MM.1S (cell line): Measurements from ENCODE around the gene NFATC1.

ENCODE experiments used
- EZH2phosphoT487 ChIP-seq: fragments of 300-600 bp; sonication (generic); IDR thresholded peaks from 2 replicates; pipeline ENCODE4 v1.6.1; 2018; ENCODE audit warnings: antibody characterized with exemption, low read length
- TF ChIP-seq, protein P1 (sequence below): fragments of 300-600 bp; sonication (generic); IDR thresholded peaks from 2 replicates; pipeline ENCODE4 v1.5.1; 2016; ENCODE audit warnings: antibody characterized with exemption, low read length, mixed read lengths

DNA sequence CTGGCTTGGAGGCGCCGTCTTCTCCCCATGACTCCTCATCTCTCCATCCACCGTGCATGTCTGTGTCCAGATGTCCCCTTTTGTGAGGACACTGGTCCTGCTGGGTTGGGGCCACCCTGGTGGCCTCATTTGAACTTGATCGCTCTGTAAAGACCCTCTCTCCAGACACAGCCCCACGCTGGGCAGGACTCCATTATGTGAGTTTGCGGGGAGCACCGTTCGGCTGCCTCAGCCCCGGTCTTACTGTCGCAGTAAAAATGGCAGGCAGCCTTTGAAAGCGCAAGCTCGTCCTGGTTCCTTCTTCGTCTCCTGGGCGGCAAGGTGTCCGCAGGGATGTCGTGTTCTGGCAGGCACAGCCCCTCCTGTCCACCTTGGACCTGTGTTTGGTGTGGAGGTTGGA lies 17.7 kb downstream of the NFATC1 start:
- TF ChIP-seq, protein P1, sequence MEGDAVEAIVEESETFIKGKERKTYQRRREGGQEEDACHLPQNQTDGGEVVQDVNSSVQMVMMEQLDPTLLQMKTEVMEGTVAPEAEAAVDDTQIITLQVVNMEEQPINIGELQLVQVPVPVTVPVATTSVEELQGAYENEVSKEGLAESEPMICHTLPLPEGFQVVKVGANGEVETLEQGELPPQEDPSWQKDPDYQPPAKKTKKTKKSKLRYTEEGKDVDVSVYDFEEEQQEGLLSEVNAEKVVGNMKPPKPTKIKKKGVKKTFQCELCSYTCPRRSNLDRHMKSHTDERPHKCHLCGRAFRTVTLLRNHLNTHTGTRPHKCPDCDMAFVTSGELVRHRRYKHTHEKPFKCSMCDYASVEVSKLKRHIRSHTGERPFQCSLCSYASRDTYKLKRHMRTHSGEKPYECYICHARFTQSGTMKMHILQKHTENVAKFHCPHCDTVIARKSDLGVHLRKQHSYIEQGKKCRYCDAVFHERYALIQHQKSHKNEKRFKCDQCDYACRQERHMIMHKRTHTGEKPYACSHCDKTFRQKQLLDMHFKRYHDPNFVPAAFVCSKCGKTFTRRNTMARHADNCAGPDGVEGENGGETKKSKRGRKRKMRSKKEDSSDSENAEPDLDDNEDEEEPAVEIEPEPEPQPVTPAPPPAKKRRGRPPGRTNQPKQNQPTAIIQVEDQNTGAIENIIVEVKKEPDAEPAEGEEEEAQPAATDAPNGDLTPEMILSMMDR = no peak
- no peak for TF ChIP-seq EZH2phosphoT487
